ENCODE measurements around the gene IL18. TPM values are rescaled to one million over a fixed set of nuclear protein-coding genes. Genes with fewer than 3 reads are reported as not detected.

The IL18 gene
- total RNA-seq, 4 donors from 2014 or later, result 19.0 to 57.4 (median 42.5) TPM

DNA sequence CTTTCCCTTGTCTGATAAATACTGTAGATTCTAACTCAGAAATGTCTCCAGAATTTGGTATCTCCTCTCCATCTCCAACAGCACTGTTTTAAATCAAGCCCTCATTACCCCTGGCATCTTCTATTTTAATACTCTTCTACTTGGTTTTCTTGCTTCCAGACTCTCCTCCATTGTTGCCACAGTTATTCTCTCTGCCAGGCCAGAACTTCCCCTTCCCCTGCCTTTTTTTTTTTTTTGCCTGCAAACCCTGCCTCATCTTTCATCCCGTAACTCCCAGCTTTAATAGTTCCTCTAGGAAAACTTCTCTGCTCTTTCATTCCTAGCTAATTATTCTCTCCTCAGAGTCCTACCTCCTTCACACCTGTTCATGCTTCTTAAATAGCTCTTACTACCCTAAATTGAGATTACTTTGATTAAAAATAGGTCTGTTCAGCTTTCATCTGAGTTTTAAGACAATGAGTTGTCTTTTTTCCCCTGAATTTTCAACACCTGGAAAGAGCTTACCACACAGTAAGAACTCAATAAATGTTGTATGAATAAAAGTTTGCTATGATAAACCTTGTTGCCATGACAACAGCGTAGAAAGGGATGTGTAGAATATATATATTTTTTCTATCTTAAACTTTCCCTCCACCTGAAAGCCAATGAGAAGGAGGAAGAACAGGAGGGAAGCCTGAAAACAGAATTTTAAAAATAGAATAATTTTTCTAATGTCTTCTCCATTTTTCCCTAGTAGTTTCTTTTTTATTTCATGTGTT is 3.6 kb downstream of the IL18 start:
- no peak for DNase-seq
- H3K27ac ChIP-seq, result no peak overlapping the region
- H3K36me3 ChIP-seq, result no peaks in the 10 kb centered on the region
- no peaks in the 10 kb centered on the region for H3K4me1 ChIP-seq
- H3K27me3 ChIP-seq, result no peaks in the 10 kb centered on the region
- H3K4me3 ChIP-seq, result no peak overlapping the region
- no peaks in the 10 kb centered on the region for H3K9me3 ChIP-seq
- TF ChIP-seq, protein P1, sequence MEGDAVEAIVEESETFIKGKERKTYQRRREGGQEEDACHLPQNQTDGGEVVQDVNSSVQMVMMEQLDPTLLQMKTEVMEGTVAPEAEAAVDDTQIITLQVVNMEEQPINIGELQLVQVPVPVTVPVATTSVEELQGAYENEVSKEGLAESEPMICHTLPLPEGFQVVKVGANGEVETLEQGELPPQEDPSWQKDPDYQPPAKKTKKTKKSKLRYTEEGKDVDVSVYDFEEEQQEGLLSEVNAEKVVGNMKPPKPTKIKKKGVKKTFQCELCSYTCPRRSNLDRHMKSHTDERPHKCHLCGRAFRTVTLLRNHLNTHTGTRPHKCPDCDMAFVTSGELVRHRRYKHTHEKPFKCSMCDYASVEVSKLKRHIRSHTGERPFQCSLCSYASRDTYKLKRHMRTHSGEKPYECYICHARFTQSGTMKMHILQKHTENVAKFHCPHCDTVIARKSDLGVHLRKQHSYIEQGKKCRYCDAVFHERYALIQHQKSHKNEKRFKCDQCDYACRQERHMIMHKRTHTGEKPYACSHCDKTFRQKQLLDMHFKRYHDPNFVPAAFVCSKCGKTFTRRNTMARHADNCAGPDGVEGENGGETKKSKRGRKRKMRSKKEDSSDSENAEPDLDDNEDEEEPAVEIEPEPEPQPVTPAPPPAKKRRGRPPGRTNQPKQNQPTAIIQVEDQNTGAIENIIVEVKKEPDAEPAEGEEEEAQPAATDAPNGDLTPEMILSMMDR (IDR thresholded peaks at IDR 0.05), result no peak
- TF ChIP-seq POLR2A (IDR thresholded peaks at IDR 0.05), result no peak

GRCh38 chr11:112159098-112160065 is 4.5 kb downstream of the IL18 start:
- Histone ChIP-seq H3K9me3 (no peaks in the 10 kb centered on the region), H3K4me3 (no peak overlapping the region), H3K36me3 (no peaks in the 10 kb centered on the region), H3K27me3 (no peaks in the 10 kb centered on the region), H3K27ac (no peak overlapping the region), H3K4me1 (no peaks in the 10 kb centered on the region)
- TF ChIP-seq, protein P1 (IDR thresholded peaks at IDR 0.05), result no peak
- no peak for TF ChIP-seq POLR2A (IDR thresholded peaks at IDR 0.05)
- no peak for DNase-seq

DNA sequence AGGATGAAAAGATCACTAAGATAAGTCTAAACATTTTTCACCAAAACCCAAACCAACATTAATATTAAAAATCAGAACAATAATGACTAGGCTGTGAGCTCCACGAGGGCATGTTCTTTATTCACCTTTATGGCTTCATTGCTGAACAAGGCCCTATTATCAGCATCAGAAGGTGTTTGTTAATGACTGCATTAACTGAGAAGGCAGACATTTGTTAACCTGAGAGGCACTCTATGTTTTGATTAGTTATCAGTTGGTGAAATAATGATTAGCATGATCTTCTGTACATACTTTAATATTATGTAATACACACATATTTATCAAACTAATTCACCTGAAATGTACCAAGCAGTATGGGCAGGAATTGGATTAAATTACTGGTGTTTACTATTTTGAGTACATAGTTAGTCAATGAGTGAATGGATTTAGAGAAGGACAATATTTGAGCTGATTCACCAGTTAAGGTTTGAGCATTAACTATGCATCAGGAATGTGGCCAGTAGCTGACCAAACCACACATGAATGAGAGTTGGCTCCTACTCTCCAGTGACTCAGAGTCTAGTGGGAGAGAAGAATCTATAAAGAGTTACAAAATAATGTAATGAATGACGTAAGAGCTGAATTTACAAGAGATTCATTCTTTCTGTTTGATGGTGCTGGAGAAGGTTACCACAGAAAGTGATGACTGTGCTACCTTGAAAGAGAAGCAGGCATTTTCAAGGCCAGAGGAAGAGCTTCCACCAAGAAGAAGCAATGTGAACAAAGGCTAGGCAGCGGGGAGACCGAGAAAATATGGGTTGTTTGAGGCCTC is 6.7 kb downstream of the IL18 start:
- TF ChIP-seq POLR2A (IDR thresholded peaks at IDR 0.05), result no peak
- TF ChIP-seq, protein P1 (IDR thresholded peaks at IDR 0.05), result no peak
- DNase-seq, result no peak
- no peaks in the 10 kb centered on the region for H3K4me1 ChIP-seq

DNA sequence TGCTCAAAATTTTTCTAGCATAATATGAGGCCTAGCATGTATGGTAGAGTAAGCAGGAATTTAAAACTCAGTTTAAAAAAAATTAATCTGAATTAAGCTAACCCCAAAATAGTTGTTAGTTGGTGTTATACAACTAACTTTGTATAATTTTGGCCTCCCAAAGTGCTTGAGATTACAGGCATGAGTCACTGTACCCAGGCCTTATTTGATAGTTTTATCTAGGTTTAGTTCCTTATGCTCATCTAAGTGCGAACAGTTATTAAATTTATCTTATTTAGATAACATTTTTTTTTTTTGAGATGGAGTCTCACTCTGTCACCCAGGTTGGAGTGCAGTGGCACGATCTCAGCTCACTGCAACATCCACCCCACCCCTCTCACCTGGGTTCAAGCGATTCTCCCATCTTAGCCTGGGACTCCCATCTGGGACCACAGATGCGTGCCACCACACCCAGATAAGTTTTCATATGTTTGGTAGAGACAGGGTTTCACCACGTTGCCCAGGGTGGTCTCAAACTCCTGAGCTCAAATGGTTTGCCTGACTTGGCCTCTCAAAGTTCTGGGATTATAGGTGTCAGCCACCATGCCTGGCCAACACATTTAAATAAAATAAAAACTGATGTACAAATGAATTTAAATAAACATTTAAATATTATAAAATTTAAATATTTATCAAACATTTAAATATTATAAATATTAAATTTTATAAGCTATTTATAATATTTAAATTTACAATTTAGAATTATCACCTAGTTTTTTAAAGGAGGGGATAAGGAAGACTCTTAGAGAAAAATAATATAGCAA is 7.5 kb downstream of the IL18 start:
- no peak for TF ChIP-seq POLR2A (IDR thresholded peaks at IDR 0.05)
- TF ChIP-seq, protein P1 (IDR thresholded peaks at IDR 0.05), result no peak

More for the DNA sequence above, 6.7 kb downstream of the IL18 start:
- no peak overlapping the region for H3K4me3 ChIP-seq
- H3K27ac ChIP-seq, result peak overlapping the region in 1 of 4 donors; percentile 9
- no peaks in the 10 kb centered on the region for H3K9me3 ChIP-seq
- no peaks in the 10 kb centered on the region for H3K36me3 ChIP-seq
- H3K27me3 ChIP-seq, result no peaks in the 10 kb centered on the region

More for the DNA sequence above, 7.5 kb downstream of the IL18 start:
- Histone ChIP-seq H3K9me3 (no peaks in the 10 kb centered on the region), H3K4me1 (no peaks in the 10 kb centered on the region), H3K27me3 (no peaks in the 10 kb centered on the region), H3K27ac (no peak overlapping the region), H3K4me3 (no peak overlapping the region), H3K36me3 (no peaks in the 10 kb centered on the region)
- no peak for DNase-seq

Measured in Peyer's patch (tissue), 4 donors.